GM12864 (cell line): Measurements from ENCODE around the gene ARL6IP6.

Experiments used
- DNase-seq: peaks from one replicate; pipeline ENCODE4 v3.0.0-alpha.2; 2011; ENCODE audit warnings: low read depth
- H3K4me3 ChIP-seq: 2 replicates; pipeline ENCODE4 v1.5.1; 2011; ENCODE audit warnings: mild to moderate bottlenecking, low read depth, low read length, control low read depth
- TF ChIP-seq, protein P1 (sequence below): IDR thresholded peaks from 2 replicates; pipeline ENCODE4 v1.5.1; 2011; ENCODE audit warnings: low read depth, mild to moderate bottlenecking, moderate library complexity, low read length, control low read depth, inconsistent platforms; ENCODE audit errors: missing control alignments

Gene ARL6IP6

DNA sequence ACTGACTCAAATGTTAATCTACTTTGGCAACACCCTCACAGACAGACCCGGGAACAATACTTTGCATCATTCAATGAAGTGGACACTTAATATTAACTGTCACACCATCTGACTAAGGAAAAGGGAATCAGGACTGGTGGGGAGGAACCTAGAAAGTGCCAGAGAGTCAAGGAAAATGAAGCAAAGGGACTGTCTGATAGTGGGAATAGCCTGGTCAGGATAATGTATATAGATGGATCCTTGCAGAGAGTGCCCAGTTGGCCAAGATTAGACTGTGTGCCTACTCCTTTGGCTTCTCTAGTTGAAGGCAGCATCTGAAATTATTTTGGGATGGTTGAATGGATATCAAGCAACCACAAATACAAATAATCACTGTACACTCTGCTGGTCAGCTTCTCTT is 45.2 kb downstream of the ARL6IP6 start:
- TF ChIP-seq, protein P1, sequence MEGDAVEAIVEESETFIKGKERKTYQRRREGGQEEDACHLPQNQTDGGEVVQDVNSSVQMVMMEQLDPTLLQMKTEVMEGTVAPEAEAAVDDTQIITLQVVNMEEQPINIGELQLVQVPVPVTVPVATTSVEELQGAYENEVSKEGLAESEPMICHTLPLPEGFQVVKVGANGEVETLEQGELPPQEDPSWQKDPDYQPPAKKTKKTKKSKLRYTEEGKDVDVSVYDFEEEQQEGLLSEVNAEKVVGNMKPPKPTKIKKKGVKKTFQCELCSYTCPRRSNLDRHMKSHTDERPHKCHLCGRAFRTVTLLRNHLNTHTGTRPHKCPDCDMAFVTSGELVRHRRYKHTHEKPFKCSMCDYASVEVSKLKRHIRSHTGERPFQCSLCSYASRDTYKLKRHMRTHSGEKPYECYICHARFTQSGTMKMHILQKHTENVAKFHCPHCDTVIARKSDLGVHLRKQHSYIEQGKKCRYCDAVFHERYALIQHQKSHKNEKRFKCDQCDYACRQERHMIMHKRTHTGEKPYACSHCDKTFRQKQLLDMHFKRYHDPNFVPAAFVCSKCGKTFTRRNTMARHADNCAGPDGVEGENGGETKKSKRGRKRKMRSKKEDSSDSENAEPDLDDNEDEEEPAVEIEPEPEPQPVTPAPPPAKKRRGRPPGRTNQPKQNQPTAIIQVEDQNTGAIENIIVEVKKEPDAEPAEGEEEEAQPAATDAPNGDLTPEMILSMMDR, result no peak
- no peak for DNase-seq
- H3K4me3 ChIP-seq, result no peak overlapping the region

DNA sequence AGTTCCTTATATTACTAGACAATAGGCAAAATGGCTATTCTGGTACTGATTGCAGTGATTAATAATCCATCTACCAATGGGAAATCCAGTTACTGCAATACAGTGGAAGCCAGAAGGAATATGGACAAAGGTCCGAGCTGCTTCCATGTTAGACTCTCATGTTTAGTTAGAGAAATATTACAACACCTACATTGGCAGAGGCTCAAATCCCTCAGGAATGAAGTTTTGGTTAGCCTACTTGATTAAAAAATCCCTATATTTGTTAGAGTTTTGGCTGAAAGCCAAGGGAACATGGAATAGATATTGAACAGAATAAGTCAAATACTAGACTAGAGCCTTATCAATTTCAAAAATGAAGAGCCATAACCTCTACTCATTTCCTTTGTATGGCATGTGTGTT is 48.5 kb downstream of the ARL6IP6 start:
- TF ChIP-seq, protein P1, result no peak
- DNase-seq, result no peak
- no peak overlapping the region for H3K4me3 ChIP-seq

DNA sequence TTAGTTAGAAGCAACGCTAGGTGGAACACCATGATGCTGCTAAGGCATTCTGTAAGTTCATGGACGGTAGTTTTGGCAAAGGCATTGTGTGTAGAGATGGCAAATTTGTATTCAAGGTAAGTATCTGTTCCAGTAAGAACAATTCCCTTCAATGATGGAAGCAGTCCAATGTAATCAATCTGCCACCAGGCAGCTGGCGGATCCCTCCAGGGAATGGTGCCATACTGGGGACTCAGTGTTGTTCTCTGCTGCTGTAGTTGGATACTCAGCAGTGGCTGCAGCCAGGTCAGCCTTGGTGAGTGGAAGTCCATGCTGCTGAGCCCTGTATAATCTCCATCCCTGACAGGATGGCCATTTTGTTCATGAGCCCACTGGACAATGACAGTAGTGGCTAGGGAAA is 62.8 kb downstream of the ARL6IP6 start:
- TF ChIP-seq, protein P1, result no peak
- no peak for DNase-seq
- no peak overlapping the region for H3K4me3 ChIP-seq

DNA sequence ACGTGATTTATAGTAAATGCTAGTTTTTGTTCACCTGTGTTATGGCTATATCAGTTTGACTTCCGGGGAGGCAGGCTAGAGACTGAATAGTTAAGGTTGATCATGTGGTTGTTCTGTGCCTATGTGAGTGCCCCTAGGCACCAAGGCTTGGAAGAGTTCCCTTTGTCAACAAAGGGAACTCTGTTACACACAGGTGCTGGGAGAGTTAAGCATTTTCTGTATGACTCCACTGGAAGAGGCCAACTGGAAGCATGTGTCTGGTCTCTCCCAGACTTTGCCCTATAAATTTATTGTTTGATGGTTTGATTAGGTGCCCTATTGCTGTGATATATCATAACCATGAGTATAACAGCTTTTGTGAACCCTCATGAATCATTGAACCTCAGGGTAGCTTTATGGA is 63.8 kb downstream of the ARL6IP6 start:
- TF ChIP-seq, protein P1, result no peak
- DNase-seq, result no peak

DNA sequence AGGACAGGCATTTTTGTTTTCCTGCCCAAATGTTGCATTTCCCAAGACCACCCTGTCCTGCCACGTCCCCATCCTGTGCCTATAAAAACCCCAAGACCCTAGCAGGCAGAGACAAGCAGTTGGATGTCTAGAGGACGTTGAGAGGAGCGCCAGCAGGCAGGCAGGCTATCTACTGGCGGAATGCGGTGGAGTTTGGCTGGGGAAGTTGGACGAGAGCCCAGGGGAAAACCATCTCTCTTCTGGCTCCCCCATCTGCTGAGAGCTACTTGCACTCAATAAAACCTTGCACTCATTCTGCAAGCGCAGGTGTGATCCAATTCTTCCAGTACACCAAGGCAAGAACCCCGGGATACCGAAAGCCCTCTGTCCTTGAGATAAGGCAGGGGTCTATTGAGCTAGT is 72.5 kb downstream of the ARL6IP6 start:
- TF ChIP-seq, protein P1, result no peak
- H3K4me3 ChIP-seq, result no peak overlapping the region
- no peak for DNase-seq

More for the DNA sequence above, 63.8 kb downstream of the ARL6IP6 start:
- H3K4me3 ChIP-seq, result no peak overlapping the region

DNA sequence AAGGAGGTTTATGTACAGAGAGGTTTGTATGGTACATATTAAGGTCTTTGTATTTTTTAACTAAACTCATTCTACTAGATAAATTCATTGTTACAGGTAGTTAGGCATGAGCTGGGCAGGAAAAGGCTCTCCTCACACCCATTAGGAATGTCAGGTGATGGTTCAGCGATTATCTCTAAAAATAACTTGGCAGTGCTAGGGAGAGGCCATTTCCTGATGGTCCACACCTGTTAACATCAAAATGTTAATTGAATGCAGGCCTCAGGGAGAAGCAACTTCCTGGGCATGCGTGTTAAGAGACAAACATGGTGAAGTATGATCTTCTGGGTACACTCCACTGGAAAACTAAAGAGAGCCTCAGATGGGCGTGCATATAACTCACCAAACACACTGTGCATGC is 73.6 kb downstream of the ARL6IP6 start:
- no peak overlapping the region for H3K4me3 ChIP-seq
- DNase-seq, result no peak
- TF ChIP-seq, protein P1, result no peak

DNA sequence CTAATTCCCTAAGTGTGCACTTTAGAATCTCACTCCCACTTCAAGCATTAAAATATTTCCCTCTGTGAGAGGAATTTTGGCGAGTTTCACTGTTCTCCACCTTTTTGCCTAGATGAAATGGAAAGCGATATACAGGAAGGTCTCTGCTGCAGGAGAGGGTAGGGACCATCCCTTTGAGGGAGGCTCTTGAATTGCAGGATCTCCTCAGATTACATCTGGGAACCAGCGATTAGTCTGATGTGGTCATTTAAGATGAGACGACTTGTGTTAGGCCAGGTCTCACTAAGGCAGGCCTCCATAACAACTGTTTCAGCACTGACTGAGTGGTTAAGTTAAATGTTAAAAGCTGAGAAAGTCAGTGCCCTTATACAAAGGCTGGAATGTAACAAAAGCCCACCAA is 74.6 kb downstream of the ARL6IP6 start:
- H3K4me3 ChIP-seq, result no peak overlapping the region
- TF ChIP-seq, protein P1, result no peak
- DNase-seq, result no peak
